HG02610 (cell line): ENCODE measurements around the gene RAB5IF.
A peak's percentile ranks its signal among the peaks of the same experiment; 100 is the strongest.
"Not testable (repeated sequence)": the region's sequence is repeated elsewhere in the genome, so short reads cannot be mapped to it uniquely, and the experiment has no call there.

Experiments
- ATAC-seq: cut with Tn5 transposase; IDR thresholded peaks from one replicate; pipeline ENCODE4 v1.9.1; 2021; ENCODE audit warnings: mild to moderate bottlenecking, moderate library complexity; ENCODE audit not compliant: unreplicated experiment

Gene RAB5IF

GRCh38 chr20:36605399-36606157, at the start of gene RAB5IF:
TSS of gene RAB5IF (plus strand) at chr20:36605779. CDS start at chr20:36605952, 173 bp downstream.
- peak; percentile 87 for ATAC-seq

- ATAC-seq = no peak
Measured at GRCh38 chr20:36562724-36563123, 42.9 kb upstream of the RAB5IF start.

GRCh38 chr20:36563374-36563773, 42.2 kb upstream of the RAB5IF start:
- no peak for ATAC-seq

- ATAC-seq = not testable (repeated sequence)
Measured at GRCh38 chr20:36564078-36564725, 41.4 kb upstream of the RAB5IF start.

GRCh38 chr20:36564726-36565121, 40.9 kb upstream of the RAB5IF start:
- not testable (repeated sequence) for ATAC-seq

- no peak for ATAC-seq
Measured at GRCh38 chr20:36565520-36565919, 40.1 kb upstream of the RAB5IF start.

GRCh38 chr20:36569847-36570429, 35.6 kb upstream of the RAB5IF start:
- ATAC-seq = no peak

- ATAC-seq = no peak
Measured at GRCh38 chr20:36571564-36572504, 33.7 kb upstream of the RAB5IF start.

- peak; percentile 17 for ATAC-seq
Measured at GRCh38 chr20:36572701-36573102, 32.9 kb upstream of the RAB5IF start.

- peak; percentile 66 for ATAC-seq
Measured at GRCh38 chr20:36573103-36573797, 32.3 kb upstream of the RAB5IF start, which contains the start of gene TGIF2. TSS of gene TGIF2 (plus strand) at chr20:36573597. CDS start at chr20:36578775, 5,178 bp downstream.

GRCh38 chr20:36573798-36574365, 31.7 kb upstream of the RAB5IF start:
- no peak for ATAC-seq

- ATAC-seq = no peak
Measured at GRCh38 chr20:36574366-36575135, 31.0 kb upstream of the RAB5IF start.

- ATAC-seq = no peak
Measured at GRCh38 chr20:36576081-36576445, 29.5 kb upstream of the RAB5IF start.

- ATAC-seq = no peak
Measured at GRCh38 chr20:36578356-36579041, 27.1 kb upstream of the RAB5IF start.

- no peak for ATAC-seq
Measured at GRCh38 chr20:36579996-36580545, 25.5 kb upstream of the RAB5IF start.

- no peak for ATAC-seq
Measured at GRCh38 chr20:36582322-36582721, 23.3 kb upstream of the RAB5IF start.

GRCh38 chr20:36582821-36583220, 22.8 kb upstream of the RAB5IF start:
- ATAC-seq = no peak

GRCh38 chr20:36584018-36584481, 21.5 kb upstream of the RAB5IF start:
- ATAC-seq = no peak
